ENCODE results near the gene TPM1. TPM values are rescaled to one million over a fixed set of nuclear protein-coding genes. Genes with fewer than 3 reads are reported as not detected.

TPM1 gene
- total RNA-seq, 1 donor from 2014 or later, result 28.3 TPM

DNA sequence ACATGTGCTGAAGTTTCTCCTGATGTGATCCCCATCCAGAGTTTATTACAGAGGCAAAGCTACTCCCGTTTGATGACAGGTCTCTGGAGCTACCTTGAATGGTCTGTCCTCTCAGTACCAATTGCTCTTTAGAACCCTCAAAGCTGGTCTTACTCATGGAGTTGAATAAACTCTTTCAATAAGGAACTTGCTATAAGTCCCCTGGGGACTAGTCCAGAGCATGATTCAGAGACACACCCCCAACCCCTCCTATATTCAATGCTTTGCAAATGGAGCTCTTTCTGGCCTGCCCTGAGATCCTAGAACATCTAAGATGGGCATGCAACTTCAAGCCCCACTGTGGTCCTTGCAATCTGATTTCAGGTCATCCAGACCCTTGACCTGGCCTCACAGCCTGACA is 23.9 kb upstream of the TPM1 start:
- peak; percentile 69 for ATAC-seq

DNA sequence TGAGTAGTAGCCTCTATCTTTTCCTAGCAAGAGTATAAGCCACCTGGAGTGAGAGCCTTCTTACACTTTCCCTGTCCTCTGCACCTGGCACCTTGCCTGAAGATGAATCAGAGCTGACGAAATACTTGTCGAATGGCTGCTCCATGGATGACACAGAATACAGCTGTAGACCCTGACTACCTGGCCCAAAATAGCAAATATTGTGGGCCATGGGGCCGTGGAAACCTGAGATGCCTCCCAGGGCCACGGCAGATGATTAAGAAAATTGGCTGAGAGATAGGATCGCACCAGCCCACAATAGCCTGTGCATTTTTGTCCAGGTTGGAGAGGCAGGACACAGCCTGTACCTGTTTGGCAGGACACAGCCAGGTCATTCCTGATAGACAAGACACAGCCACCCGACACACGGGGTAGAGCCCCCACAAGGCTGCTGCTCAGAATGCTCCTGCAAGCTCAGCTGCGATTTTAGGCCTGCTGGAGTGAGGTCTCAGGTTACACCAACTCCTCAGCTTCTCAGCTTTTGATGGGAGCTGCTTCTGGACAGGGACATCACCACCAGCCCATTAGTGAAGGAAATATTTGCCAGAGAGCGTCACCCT is 22.9 kb upstream of the TPM1 start:
- ATAC-seq, result peak; percentile 73

DNA sequence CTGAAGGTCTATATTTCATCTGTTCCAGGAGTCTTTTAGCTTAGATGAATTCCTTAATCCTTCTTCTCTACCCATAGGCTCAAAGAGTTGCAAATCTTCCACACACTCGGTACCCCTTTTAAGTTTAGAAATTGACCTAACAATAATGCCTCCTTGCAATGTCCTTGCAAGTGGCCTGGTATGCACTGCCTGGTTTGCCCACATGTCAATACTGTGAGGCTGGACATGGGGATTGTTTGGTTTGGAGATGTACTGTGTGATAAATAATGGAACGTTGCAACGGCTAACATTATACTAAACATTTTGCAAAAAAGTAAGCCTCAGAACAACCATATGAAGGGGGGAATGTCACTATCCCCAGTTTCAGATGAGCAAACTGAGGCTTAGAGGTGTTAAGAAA is 22.4 kb upstream of the TPM1 start:
- ATAC-seq, result no peak

DNA sequence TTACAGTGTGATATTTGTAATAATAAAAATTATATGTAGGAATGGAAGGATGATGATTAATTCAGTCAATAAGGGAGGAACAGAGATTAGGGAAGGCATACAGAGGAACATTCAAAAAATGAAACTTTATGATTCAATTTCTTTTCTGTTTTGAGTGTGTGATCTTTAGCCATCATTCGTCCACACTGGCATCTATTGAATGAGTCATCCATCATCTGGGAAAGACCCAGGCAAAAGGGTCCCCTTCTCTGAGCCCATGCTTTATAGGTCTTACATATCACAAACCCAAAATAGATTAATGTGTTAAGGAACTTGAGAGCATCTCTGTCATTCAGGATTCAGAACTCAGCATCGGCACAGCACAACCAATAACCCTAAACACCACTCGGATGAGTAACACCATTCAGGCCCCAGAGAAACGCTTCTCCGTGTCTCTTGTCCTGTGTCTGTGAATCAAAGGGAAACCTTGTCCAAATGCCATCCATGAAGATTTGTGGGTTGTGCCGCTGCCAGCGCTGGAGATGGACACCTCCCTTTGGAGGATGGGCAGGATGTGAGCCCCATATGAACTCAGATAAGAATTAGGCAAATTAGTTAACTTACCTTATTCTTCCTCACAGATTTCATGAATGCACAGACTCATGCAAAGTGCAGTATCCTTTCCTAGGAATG is 21.7 kb upstream of the TPM1 start:
- ATAC-seq, result no peak

DNA sequence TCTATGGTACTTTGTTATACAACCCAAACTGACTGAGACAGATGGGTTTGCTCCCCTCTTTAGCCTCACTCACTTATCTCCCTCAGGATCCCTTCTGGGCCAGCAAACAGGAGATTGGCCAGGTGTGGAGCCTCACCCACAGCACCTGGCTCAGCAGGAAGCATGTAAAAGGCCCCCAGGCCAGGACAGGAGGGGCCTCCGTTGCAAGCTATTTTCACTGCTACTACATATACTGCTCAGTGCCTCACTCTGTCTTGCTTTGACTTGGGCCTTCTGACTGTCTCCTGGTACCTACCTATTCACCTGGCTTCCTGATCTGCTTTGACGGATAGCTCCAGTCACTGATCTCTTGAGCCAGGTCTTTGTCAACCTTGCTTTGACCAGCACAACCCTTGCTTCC is 20.4 kb upstream of the TPM1 start:
- ATAC-seq, result no peak

DNA sequence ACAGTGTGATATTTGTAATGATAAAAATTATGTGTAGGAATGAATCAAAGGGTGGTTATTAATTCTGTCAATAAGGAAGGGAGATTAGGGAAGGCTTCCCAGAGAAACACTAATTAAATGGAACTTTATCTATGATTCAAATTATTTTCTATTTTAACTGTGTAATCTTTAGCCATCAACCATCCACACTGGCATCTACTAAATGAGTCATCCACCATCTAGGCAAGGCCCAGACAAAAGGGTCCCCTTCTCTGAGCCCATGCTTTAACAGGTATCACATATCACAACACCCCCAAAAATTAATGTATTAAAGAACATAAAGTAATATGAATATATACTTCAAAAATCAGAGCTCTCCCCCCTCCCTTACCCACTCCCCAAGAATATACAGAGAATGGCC is 19.9 kb upstream of the TPM1 start:
- ATAC-seq, result no peak

DNA sequence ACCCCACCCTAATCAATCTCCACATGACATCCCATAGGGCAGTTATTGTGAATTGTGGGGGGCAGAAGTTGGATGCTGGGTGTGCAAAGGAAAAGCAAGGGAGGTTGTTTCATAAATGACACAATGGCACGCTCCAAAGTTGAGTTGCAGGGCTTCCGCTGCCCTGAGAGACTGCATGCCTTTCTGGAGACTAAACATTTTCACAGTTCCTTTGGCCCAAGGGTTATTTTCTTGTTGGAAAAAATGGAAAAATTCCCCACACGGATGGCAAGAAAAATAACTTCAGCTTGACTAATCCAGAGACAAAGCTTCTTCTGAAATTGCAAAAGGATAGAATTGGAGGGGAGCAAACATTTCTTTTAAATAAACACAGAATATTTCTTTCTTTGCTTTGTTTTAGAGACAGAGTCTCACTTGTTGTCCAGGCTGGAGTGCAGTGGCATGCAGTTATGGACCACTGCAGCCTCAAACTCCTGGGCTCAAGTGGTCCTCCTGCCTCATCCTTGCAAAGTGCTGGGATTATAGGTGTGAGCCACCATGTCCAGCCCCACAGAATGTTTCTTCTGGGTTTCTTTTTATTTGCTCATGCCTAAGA is 19.1 kb upstream of the TPM1 start:
- ATAC-seq, result no peak

DNA sequence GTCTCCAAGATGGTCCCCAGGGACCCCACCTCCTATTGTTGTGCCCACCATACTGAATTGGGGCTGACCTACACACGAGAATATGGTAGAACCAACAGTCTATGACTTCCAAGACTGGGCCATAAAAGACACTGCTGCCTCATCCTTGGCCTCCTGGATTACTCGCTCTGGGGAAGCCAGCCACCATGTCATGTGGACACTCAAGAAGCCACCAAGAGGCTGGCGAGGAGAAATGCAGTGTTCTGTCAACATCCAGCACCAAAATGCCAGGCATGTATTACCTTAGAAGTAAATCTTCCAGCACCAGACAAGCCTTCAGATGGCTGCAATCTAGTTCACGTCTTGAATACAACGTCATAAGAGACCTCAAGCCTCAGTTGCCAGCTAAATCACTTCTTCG is 17.1 kb upstream of the TPM1 start:
- ATAC-seq, result no peak

DNA sequence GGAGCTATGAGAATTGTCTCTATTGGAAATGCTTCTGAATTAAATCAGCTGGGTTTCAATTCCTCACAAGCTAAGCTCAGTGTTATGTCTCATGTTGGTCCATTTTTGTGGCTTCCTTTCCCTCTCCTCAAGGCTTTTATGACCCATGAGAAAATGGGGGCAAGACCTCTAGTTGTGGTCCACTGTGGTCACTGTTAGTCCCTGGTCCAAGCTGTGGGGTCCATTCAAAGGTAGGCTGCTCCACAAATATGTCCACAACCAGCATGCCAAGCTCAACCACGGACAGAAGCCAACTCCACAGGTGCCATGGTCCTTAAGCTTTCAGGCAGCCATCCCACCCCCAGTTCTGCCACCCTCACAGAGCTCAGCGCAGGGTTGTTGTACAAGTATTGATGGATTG is 14.9 kb upstream of the TPM1 start:
- ATAC-seq, result no peak

DNA sequence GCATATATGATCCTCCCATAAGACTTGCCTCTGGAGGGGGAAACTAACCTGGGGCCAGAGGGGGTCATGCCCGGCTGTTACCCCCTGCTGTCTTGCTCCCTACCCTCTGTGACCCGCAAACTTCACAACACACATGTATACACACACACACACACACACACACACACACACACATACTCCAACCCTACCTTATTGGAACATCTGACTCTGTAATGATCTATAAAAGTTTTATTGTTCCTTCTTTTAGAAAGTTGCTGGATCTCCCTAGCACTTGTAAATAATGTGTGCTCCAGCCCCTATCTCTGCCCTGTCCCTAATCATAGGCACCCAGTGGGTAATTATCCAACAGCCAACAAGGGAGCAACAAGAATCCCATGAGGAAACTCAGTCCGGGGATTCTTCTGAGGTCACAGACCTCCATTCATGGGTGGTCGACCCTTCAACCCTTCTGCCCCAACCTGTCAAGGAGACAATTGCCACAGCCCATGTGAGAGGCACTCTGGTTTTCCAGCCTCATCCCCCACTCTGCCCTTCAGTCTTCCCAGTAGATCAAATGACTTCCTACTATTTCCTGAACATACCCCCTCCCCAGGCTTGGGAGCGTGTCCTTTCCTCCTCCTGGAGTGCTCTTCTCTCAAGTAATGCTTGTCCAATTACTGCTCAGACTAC is 14.0 kb upstream of the TPM1 start:
- no peak for ATAC-seq

DNA sequence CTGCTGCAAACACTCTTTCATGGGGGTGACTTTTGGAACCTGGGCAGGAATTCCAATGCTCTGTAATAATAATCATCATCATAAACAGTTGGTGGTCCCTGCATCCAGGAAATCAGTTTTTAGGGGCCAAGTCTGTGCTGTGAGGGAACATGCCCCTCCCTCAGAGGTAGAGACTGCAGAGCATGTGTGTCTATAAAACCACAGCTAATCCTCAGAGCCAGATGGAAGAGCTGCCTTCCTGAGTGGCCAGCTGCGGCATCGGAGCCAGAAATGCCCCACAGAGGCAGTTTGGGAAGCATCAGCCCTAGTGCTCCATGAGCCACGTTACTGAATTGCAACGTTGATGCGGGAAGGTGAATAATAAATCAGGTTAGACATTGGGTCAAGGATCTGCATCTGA is 12.9 kb upstream of the TPM1 start:
- ATAC-seq, result no peak

DNA sequence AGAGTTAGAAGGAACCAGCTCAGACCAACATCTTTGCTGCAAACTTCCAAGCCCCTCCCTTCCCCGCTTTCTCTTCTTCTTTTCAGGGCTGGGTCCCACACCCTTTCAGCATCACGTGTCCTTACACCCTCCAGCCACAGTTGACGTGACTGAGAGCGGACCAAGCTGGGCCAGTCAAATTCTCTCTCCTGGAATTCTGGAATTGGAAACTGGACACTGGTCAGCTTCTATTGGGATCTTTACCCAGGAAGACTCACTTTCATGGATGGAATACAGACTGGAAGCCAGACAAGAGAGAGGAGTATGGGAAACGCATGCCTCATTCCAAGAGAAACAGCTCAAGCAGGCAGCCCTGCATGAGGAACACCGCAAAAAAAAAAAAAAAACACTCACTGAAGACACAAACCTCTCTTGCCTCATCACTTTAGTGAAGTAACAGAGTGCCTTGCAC is 12.4 kb upstream of the TPM1 start:
- ATAC-seq, result no peak

DNA sequence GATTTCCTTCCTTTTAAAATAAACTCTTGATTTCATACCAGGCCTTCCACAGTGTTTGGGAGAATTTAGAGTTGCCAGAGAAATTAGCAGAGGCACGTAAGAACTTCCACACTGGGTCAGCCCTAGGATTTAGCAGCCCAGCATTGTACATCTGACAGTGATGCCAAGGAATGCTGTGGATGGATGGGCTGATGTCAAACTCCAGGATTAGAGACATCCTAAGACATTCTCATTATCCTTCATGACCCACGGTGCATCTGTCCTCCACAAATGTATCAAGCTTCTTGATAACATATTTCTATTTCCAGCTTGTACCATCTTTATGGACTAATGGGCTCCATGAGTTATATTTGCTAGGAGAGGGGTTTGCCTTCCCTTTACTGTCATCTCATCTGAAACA is 8.0 kb upstream of the TPM1 start:
- ATAC-seq, result no peak

DNA sequence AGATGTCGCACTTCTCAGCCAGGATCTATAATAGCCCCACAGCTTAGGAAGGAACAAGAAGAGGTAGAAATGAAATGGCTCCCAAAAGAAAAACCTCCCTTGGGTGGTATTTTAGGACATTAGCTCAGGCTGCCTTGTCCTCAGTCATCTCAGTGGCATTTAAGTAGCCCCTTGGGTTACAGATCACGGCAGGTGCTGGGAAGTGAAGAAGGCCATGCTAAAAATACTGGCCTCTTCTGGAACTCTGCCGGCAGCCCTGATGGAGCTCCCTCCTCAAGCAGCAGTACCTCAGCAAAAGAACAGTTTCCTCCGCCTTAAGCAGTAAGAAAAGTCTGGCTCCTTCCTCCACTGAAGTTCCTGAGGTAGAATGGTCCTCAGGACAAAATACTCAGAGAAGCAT is 7.3 kb upstream of the TPM1 start:
- no peak for ATAC-seq

DNA sequence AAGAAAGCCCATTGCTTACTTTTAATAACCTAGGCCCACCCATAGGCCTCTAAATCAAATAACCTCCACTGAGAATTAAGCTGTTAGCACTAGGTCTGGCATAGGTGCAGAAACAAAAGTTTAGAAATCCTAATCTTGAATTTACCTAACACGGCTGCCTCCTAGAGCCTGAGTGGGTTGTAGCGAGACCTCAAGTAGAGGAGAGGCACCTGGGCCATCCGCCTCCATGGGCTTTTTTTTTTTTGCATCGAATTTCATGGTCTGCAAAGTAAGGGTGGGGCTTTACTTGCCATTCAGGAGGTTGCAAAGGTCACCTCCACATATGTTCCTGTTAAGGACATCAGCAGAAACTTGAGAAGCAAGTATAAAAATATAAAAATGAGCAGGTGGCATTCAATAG is 6.6 kb upstream of the TPM1 start:
- no peak for ATAC-seq

DNA sequence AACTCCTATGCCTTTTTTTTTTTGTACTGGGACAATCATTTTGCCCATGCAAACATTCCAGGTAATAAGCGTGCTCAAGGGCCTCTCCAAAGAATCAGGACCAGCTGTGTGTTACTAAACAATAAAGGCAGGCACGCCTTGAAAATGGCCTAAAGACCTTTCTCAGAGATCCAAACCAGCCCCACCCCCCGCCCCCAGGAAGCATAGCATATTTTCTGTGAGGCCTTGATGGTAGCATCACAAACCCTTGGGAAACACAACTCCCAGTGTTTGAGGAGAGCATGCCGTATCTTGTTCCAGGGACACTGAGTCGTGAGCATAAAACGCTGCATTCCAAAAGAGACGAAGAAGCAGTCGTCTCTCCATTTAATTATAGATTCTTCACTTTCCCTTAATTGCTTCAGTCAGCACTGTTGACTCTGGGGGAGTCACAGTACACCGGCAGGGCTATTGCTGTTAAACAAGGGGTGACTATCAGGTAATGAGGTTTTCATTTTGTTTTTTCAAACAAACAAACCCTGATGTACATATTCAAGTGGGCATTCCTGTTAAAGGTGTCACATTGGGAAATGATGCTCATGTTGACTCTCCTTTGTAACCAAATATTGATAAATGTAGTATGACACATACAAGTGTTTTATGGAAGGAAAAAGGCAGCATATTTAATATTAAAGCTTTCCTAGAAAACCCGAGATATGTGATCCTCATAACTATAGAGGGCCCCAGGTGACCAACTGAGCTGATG is 4.4 kb upstream of the TPM1 start:
- ATAC-seq, result no peak

DNA sequence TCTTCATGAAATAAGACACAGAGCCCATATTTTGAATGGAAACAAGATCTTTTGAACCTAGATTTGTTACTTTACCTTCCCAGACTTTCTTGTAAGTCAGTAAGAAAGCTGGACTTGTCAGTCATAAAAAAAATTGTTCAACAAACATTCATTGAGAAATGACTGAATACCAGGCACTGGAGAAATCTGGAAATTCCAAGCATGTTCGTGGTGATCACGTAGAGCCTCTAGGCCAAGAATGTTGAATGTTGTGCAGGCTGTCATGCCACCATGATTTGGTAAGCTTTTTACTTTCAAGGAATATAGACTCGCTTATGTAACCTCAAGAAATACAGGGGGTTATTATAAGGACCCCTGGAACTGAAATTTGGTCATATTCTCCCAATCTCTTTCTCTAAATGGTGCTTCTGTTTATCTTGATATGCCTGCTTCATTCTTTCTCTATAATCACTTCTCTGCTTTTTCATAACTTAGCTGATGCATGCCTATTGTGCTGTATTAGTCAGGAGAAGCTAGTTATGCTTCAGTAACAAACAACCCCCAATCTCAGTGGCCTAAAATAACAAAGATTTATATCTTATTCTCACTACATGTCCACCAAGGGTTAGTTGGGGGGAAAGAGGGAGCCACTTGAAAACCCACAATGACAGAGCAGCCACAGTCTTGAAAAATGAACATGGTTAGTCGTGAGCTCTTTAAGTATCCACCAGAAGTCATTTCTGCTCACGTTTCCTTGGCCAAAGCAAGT is 3.4 kb upstream of the TPM1 start:
- no peak for ATAC-seq

DNA sequence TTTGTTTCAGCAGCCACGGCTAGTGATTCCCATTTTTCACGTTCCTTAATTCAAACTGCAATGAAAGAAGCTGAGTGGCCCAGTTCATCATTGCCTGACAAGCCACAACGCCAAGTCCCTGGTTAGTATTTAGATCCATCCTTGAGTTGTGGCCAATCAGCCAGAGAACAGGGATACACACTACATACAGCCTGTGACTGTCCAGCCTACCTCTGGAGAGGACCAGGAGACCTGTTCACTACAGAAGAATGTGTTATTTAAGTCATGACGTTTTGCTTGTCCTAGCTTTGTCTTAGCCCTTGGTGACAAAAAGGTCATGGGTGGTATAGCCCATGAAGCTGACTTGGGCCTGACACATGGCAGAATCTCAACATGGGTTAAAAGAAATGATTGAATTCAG is 2.7 kb upstream of the TPM1 start:
- ATAC-seq, result no peak

DNA sequence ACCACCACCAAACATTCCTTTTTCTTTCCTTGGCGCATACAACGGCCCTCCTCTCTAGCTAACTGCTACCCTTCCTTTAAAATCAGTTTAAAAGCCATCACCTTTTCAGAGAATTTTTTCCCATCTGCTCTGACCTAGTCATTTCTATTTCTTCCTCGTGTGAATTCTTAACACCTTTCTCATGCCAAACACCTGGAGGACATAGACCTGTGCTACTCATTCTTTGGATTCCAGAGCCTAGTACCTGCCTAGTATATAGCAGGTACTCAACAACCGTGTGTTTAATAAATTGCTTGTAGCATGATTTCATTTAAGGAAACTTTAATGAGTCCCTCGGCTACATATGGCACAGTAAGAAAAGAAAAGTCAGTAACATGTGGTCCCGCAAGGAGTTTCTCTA is 2.0 kb upstream of the TPM1 start:
- no peak for ATAC-seq

DNA sequence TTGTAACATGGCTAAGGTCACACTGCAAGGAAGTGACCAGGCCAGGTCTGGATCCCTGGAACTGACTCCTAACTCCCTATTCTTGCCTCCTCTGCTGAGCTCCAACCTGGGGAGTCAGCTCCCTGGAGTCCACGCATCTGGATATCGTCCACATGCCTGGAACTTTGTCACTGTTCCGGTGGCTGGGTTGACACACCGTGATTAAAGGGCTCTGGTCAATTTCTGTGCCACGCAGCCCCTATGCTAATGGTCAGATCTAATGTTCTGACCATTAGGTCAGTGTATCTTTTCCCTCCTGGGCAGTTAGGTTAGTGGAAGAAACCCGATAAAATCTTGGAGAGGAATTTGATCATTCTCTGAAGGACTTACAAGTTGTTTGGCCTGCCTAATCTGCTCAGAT is 1.6 kb upstream of the TPM1 start:
- no peak for ATAC-seq

DNA sequence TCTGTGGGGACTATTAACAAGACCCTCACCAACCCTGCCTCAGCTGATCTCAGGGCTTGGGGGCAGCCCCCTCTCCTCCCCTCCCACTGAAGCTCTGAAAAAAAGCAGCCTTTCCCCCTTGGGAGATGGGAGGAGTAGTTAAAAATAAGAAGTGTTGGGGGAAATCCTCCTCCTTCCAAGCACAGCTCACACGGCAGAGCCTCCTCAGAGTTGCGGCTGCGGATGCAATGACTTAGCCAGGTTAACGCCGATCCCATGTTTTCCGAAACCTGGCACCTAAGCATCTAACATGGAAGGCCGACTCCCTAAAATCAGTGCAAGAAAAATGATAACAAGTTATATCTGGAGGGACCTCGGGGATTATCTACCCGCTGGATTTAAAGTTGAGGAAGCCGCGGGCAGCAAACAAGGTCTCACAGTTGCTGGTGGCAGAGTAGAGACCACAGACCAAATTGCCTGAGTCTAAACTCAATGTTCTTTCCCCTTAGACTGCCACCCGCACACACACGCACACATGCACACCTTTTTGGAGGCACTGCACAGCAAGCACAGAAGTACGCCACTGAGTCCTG is 1.1 kb upstream of the TPM1 start:
- no peak for ATAC-seq

DNA sequence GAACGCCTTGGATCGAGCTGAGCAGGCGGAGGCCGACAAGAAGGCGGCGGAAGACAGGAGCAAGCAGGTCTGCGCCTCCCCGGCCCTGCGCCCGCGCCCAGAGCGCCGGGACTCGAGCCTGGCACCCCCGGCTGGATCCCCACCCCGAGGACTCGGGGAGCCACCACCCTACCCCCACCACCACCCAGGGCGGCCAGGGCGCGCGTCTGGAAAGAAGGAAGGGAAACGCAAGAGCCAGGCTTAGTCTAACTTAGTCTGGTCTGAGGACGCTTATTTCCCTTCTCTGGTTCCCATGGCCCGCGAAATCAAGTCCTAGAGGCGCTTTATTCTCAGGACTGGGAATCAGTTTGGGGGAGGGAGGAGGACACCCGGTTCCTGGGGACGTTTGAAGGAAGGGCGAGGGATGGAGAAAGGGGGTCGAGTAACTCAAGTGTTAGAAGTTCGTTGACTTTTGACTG is 359 bp downstream of the TPM1 start:
- ATAC-seq, result peak; percentile 21
